Limb (tissue), 2 donors: ENCODE results near the gene PNPO.

Source experiments
- DNase-seq, 2 donors: peaks; one replicate each; pipeline ENCODE4 v3.0.0-alpha.2; 2016; ENCODE audit errors: extremely low spot score in 2 of 2

Gene PNPO

DNA sequence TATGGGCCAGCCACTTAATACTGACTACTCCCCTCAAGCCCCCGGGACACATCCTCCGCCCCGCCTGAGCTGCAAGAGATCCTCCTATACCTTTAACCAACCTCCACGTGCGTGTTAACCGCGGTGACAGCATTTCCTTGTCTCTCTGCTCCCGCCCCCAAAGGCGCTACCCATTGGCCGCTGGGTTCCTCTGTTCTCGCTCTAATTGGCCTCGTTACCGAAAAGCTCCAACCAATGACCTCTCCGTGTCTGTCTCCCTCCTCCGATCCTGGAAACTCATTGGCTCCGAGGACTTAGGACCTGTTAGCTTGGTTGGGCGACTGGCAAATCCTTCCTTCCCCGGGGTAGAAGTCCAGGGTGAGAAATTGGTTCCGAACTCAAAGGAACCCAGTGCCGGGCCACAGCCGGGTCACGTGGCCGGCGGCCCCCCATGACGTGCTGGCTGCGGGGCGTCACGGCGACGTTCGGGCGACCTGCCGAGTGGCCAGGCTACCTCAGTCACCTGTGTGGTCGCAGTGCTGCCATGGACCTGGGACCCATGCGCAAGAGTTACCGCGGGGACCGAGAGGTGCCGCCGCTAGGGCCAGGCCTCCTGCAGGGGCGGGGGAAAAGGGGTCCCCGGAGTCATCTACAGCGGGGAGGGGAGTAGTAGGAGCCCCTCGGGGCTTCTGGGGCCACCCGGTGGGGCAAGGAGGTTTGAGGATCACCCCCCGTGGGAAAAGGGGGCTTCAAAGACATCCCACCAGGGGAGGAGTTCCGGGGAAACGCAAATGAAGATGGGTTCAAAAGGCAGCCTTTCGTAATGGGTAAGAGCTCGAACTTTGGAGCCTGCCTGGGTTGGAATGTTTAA, at the start of gene PNPO:
TSS of gene PNPO (plus strand) at position 326 of the 850 bp plus-strand sequence. CDS start at position 431, 105 bp downstream.
- peak; percentile 90 to 95 for DNase-seq

DNA sequence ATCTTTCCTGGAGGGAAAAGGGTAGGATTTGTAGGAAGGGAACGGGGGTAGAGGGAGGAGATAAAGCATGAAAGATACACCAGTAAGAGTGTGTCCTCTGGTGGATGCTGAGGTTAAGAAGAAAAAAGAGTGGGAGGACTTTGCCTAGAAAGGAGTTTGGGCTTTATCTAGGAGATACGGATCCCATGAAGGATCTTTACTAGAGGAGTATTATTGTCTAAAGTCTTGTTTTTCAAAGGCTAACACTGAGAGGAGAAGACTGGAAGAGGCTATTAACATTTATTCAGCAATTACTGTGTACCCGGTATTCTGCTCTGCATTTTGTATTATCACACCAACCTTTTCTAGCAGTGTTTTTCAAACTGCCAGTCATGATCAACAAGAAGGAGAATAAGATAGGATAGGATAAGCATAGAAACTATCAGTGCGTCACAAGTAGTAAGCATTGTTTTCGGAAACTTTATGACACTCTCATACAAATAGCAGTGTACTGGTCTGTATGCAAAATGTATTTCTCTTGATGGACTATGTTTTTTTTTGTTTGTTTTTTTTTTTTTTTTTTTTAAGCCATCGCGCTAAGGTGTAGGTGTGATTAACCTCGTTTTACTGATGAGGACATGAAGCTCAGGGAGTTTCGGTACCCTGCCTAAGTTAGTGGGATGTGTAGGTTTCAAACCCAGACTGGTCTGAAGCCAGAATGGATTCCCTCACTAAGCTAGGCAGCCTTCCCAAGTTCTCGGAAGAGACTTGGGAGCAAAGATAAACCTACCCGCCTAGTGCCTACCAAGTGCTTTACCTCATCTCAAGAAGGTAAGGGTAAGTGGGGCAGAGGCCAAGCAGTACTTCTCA, 46.6 kb upstream of the PNPO start:
- DNase-seq, result no peak

DNA sequence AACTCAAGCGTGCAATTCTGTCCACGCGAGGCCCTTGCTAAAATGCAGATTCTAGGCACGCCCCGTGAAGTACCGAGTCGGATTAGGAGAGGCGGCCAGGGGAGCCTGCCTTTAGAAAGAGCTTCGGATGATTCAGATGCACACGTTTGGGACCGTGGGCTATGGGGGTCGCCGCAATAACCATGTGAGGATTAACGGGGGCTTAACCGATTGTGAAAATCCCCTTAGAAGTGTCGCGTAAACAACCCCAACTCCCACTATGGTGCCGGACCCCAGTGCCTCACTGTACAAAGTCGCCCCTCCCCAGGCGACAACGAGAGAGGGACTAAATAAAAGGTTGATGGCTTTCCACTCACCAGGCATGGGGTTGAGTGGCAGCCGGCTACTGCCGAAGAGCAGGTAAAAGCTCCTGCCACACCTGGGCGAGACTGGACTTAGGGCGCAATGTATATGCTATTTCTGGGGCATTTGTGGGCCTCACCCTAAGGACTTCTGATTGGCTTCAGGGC, 46.0 kb upstream of the PNPO start:
- no peak for DNase-seq

GRCh38 chr17:47895856-47896671, 45.3 kb upstream of the PNPO start, which contains the start of gene SP2:
Gene SP2, plus strand, starts transcription at chr17:47896236. Its CDS starts 51 bp downstream, at chr17:47896287.
- DNase-seq, result peak; percentile 100

DNA sequence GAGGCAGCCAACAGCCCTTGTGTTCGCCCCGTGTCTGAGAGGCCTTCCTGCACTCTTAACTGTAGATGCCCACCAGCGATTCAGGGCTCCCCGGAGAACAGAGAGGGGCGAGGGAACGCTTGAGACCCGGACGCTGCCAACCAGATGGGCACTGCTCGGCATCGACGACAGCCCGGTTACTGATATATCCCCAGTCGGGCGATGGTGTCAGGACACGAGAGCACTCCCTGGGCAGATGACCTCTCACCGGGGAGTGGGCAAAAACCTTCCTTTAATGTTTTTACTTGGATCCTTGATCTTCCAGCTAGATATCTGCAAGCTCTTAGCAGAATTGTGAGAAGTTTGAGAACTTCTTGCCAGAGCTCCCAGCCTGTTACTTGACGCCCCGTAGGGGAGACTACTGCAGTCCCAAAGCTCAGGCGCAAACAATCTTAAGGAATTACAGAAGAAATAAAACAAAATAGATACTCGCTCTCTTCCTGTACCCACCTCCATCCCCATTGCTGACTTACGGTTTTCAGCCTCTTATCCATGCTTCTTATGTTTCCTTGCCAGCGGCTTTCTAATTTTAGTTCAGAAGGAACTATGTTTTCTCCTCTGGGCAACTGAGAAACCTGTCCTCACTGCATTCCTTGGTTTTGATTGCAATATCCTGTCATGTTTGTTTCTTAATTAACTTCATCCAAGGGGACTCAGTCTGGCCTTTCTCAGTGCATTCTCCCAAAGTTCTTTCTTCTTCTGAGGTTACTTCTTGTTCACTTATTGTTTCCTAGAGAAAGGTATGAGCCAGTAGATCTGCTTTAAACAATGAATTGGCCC, 44.5 kb upstream of the PNPO start:
- no peak for DNase-seq

GRCh38 chr17:47897561-47897960, 43.8 kb upstream of the PNPO start:
- DNase-seq, result no peak

DNA sequence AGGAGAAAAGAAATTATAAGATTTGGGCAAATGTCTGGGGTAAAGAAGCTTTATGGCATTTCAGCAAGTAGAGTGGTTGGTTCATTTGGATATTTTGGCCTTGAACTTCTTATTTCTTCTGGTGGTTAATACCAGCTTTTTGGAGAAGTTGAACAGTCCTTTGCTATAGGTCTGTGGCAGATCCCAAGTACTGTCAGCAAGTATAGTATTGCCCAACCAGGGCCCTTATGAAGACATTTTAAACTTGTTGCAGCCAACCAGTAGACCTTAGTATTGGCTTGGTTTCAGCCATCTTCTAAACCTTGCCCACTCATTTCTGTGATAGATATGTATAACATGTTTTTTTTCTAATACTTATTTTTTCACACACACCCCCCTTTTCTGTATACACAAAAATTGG, 43.1 kb upstream of the PNPO start:
- no peak for DNase-seq

- DNase-seq, result no peak
Observed at GRCh38 chr17:47899643-47900042, 41.7 kb upstream of the PNPO start.

GRCh38 chr17:47901423-47901822, 39.9 kb upstream of the PNPO start:
- no peak for DNase-seq

DNA sequence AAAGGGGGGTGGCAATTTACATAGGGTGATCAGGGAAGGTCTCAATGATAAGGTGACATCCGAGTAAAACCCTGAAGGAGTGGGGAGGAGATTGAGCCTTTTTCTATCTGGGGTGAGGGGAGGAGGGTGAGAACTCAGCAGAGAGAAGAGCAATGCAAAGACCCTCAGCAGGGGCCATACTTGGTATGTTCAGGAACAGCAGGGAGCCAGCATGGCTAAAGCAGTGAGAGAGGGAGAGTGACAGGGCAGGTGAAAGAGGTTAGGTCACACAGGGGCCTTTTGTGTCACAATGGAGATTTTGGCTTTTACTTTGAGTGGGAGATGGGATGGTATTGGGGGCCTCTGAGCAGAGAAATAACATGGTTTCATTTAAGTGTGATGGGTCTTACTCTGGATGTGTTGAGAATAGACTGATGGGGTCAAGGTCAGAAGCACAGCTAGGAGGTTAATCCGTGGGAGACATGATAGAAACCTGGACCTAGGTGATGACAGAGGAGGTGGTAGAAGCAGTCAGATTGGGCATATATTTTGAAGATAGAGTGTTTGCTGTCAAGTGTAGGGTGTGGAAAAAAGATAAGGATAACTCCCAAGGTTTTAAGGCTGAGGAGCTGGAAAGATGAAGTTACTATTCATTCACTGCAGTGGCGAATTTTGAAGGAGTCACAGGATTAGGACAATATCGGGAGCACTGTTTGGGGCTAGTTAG, 39.2 kb upstream of the PNPO start:
- DNase-seq, result no peak

GRCh38 chr17:47905221-47905733, 36.1 kb upstream of the PNPO start:
- DNase-seq, result peak; percentile 51 to 54

GRCh38 chr17:47906443-47906842, 34.9 kb upstream of the PNPO start:
- DNase-seq, result no peak

GRCh38 chr17:47907932-47908562, 33.3 kb upstream of the PNPO start:
- DNase-seq, result no peak

DNA sequence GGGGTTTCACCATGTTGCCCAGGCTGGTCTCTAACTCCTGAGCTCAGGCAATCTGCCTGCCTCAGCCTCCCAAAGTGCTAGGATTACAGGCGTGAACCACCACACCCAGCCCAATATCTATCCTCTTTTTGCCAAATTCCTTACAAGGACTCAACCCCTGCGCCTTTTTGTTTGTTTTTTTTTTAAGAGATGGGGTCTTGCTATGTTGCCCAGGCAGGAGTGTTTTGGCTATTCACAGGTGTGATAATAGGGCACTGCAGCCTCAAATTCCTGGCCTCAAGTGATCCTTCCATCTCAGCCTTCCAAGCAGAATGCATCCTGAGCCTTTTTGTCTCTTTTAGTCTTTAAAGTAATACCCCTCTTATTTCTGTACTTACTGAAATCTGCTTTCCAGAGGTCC, 28.3 kb upstream of the PNPO start:
- DNase-seq, result no peak

GRCh38 chr17:47914306-47914948, 26.9 kb upstream of the PNPO start:
- DNase-seq, result no peak

- no peak for DNase-seq
Observed at GRCh38 chr17:47915776-47916398, 25.5 kb upstream of the PNPO start.

- DNase-seq, result no peak
Observed at GRCh38 chr17:47916489-47917208, 24.7 kb upstream of the PNPO start.
